B cell (primary cell): Measurements from ENCODE around the gene ZNF302. TPM values are rescaled to one million over a fixed set of nuclear protein-coding genes. Genes with fewer than 3 reads are reported as not detected.
A peak's percentile ranks its signal among the peaks of the same experiment; 100 is the strongest.

Experiments
- ATAC-seq: fragments of 200-7000 bp; cut with Tn5 transposase; one replicate; pipeline ENCODE4 v1.10.0; 2021; ENCODE audit warnings: low read depth, mild to moderate bottlenecking, moderate number of reproducible peaks, moderate library complexity
- CTCF ChIA-PET: fragments of 350-600 bp; sonication (Branson Sonifier 250); formaldehyde crosslinking; loops from one replicate; lab custom pipeline; 2021; ENCODE audit warnings: antibody characterized with exemption, inconsistent platforms; lab: Charles Lee
- POLR2A ChIA-PET: fragments of 350-600 bp; sonication (Branson Sonifier 250); formaldehyde crosslinking; loops from one replicate; lab custom pipeline; 2021; ENCODE audit warnings: antibody characterized with exemption; lab: Charles Lee
- DNase-seq: peaks from one replicate; pipeline ENCODE4 v3.0.0; 2013
- H2AFZ ChIP-seq: 2 replicates; pipeline ENCODE4 v1.6.1; 2012; ENCODE audit warnings: mild to moderate bottlenecking, low read depth, low read length; ENCODE audit not compliant: insufficient read depth, poor library complexity, severe bottlenecking
- H3K27ac ChIP-seq, 2 donors: 1 replicate in 1 of 2; 2 replicates in 1 of 2; pipeline ENCODE4 v1.5.1; 2012 to 2013; ENCODE audit warnings: low read length in 2 of 2, mild to moderate bottlenecking in 2 of 2, moderate library complexity in 1 of 2
- H3K27me3 ChIP-seq, 4 experiments: fragments of 200-600 bp in 1 of 4; sonication (generic) in 1 of 4; replicated peaks in 1 of 4; 1 replicate in 2 of 4; 2 replicates in 2 of 4; pipeline versions ENCODE4 v1.6.1 to v1.7.0; 2013 to 2016; ENCODE audit warnings: low read length in 3 of 4, mild to moderate bottlenecking in 2 of 4, mixed read lengths in 1 of 4, moderate library complexity in 1 of 4; ENCODE audit not compliant: insufficient read depth in 4 of 4, control insufficient read depth in 3 of 4; ENCODE audit errors: control extremely low read depth in 1 of 4
- H3K36me3 ChIP-seq, 2 experiments: replicated peaks in 1 of 2; 1 replicate in 1 of 2; 2 replicates in 1 of 2; pipeline versions ENCODE4 v1.6.1 to v1.7.1; 2013; ENCODE audit warnings: low read length in 1 of 2; ENCODE audit not compliant: insufficient read depth in 2 of 2, control insufficient read depth in 1 of 2; ENCODE audit errors: control extremely low read depth in 1 of 2, extremely low read depth in 1 of 2
- H3K4me1 ChIP-seq, 2 donors: fragments of 200-600 bp in 1 of 2; sonication (generic) in 1 of 2; 1 replicate in 1 of 2; 2 replicates in 1 of 2; pipeline versions ENCODE4 v1.5.1 to v1.6.1; 2013 to 2017; ENCODE audit warnings: low read length in 2 of 2; ENCODE audit not compliant: control insufficient read depth in 2 of 2, insufficient read depth in 2 of 2
- H3K4me2 ChIP-seq: replicated peaks from 2 replicates; pipeline ENCODE3; 2012; ENCODE audit warnings: mild to moderate bottlenecking, low read depth, low read length; ENCODE audit not compliant: poor library complexity, severe bottlenecking
- H3K4me3 ChIP-seq, 5 experiments: fragments of 200-600 bp in 1 of 5; sonication (generic) in 1 of 5; 1 replicate in 3 of 5; 2 replicates in 2 of 5; pipeline versions ENCODE4 v1.5.1 to v1.7.0; 2011 to 2016; ENCODE audit warnings: low read length in 4 of 5, mild to moderate bottlenecking in 4 of 5, low read depth in 2 of 5, control low read depth in 1 of 5, moderate library complexity in 1 of 5; ENCODE audit not compliant: insufficient read depth in 1 of 5; ENCODE audit errors: control extremely low read depth in 1 of 5, extremely low read depth in 1 of 5
- H3K79me2 ChIP-seq: fragments of 200-600 bp; sonication (generic); one replicate; pipeline ENCODE4 v1.6.0; 2016; ENCODE audit warnings: low read length; ENCODE audit not compliant: control insufficient read depth, insufficient read depth
- H3K9ac ChIP-seq: fragments of 200-600 bp; sonication (generic); 2 replicates; pipeline ENCODE4 v1.6.1; 2017; ENCODE audit warnings: mild to moderate bottlenecking, low read length, moderate library complexity
- H3K9me3 ChIP-seq, 3 donors: one replicate each; pipeline versions ENCODE4 v1.6.1 to v1.7.1; 2013; ENCODE audit warnings: low read length in 2 of 3; ENCODE audit not compliant: control insufficient read depth in 2 of 3, insufficient read depth in 1 of 3; ENCODE audit errors: control extremely low read depth in 1 of 3
- H4K20me1 ChIP-seq: 2 replicates; pipeline ENCODE4 v1.6.0; 2012; ENCODE audit warnings: mild to moderate bottlenecking, low read length; ENCODE audit not compliant: insufficient read depth, control insufficient read depth, poor library complexity, severe bottlenecking
- H3K27ac Mint-ChIP-seq: one replicate; pipeline ENCODE4 v1.8.0; 2021; ENCODE audit warnings: mixed read lengths
- H3K27me3 Mint-ChIP-seq: one replicate; pipeline ENCODE4 v1.8.0; 2021; ENCODE audit warnings: mixed read lengths
- H3K4me1 Mint-ChIP-seq: one replicate; pipeline ENCODE4 v1.8.0; 2021; ENCODE audit warnings: mixed read lengths
- H3K4me3 Mint-ChIP-seq: one replicate; pipeline ENCODE4 v1.8.0; 2021; ENCODE audit warnings: mixed read lengths
- H3K9me3 Mint-ChIP-seq: one replicate; pipeline ENCODE4 v1.8.0; 2022; ENCODE audit warnings: mixed read lengths; ENCODE audit not compliant: insufficient read depth
- CTCF ChIP-seq: fragments of 200-600 bp; IDR thresholded peaks from one replicate; pipeline ENCODE4 v1.8.0; 2022; ENCODE audit warnings: antibody characterized with exemption, mild to moderate bottlenecking
- EZH2 ChIP-seq: IDR thresholded peaks from 2 replicates; pipeline ENCODE4 v1.6.1; 2012; ENCODE audit warnings: borderline replicate concordance, low read depth, mild to moderate bottlenecking, moderate library complexity, low read length; ENCODE audit not compliant: insufficient read depth, poor library complexity, severe bottlenecking
- WGBS: methylation state at CpG from one replicate; pipeline ENCODE4 v1.1.5; 2013; ENCODE audit warnings: missing lambda C conversion rate; ENCODE audit not compliant: insufficient coverage; 5-methylcytosine and 5-hydroxymethylcytosine counted together
- intact Hi-C: fragments of 100-400 bp; cut with micrococcal nuclease; formaldehyde crosslinking; loops from one replicate; pipeline ENCODE4 v1.10.0; 2022
- polyA plus RNA-seq: library from polyadenylated mRNA; depleted of rRNA; stranded (reverse); fragments of >200 nt; gene quantifications from 2 replicates; pipeline ENCODE4 v1.2.3, GENCODE V29; 2012
- total RNA-seq, 2 donors: library from RNA; stranded (reverse); fragments of 120-200 nt in 1 of 2; gene quantifications; 1 replicate in 1 of 2; 2 replicates in 1 of 2; pipeline versions ENCODE4 v1.2.3 to v1.2.4, GENCODE V29; 2013 to 2022

The ZNF302 gene
- total and polyA plus RNA-seq, 2 donors (not counting 1 experiment from before 2014, with no cell fraction given): 20.4 to 48.4 TPM

GRCh38 chr19:34673590-34673989 is 3.9 kb upstream of the ZNF302 start:
- H3K9me3 ChIP-seq: peaks cover 0 to 9% (median 1%) of the 10 kb centered on the region in 3 donors
- no peaks in the 10 kb centered on the region for H3K36me3 ChIP-seq
- intact Hi-C loops: no loop called here
- no peak overlapping the region for H3K4me3 Mint-ChIP-seq
- H2AFZ ChIP-seq: no peak overlapping the region
- 58% methylated on average over 2 of the region's 3 CpGs for WGBS
- H3K9me3 Mint-ChIP-seq: peaks cover 2% of the 10 kb centered on the region
- peaks cover 14% of the 10 kb centered on the region for H3K27me3 Mint-ChIP-seq
- no peaks in the 10 kb centered on the region for H4K20me1 ChIP-seq
- no peak overlapping the region for H3K27ac ChIP-seq
- POLR2A ChIA-PET: no interaction called here
- H3K27ac Mint-ChIP-seq: no peak overlapping the region
- H3K27me3 ChIP-seq: peaks cover 0 to 16% (median 0%) of the 10 kb centered on the region in 4 experiments
- no peak overlapping the region for H3K9ac ChIP-seq
- no peak overlapping the region for H3K4me3 ChIP-seq
- CTCF ChIA-PET: no interaction called here
- H3K4me2 ChIP-seq: no peak overlapping the region
- H3K4me1 ChIP-seq: peaks cover 10 to 14% of the 10 kb centered on the region in 2 donors
- DNase-seq (no peak), ATAC-seq (no peak)
- H3K79me2 ChIP-seq: peaks cover 6% of the 10 kb centered on the region
- H3K4me1 Mint-ChIP-seq: peaks cover 13% of the 10 kb centered on the region
- no peak for TF ChIP-seq CTCF
- TF ChIP-seq EZH2: no peak

- no peak overlapping the region for H3K4me3 Mint-ChIP-seq
- POLR2A ChIA-PET: no interaction called here
- CTCF ChIA-PET: interaction anchor here (1.6 kb wide), 1 partner anchor 37 kb away, joined by 7 read pairs; no protein-coding TSS in a partner anchor
Observed at GRCh38 chr19:34675250-34675649, 2.2 kb upstream of the ZNF302 start.

More at GRCh38 chr19:34675250-34675649, 2.2 kb upstream of the ZNF302 start:
- H3K9ac ChIP-seq: no peak overlapping the region
- Mint-ChIP-seq H3K9me3 (peaks cover 7% of the 10 kb centered on the region), H3K27me3 (peaks cover 14% of the 10 kb centered on the region), H3K4me1 (peaks cover 25% of the 10 kb centered on the region), H3K27ac (peak overlapping the region; percentile 15)
- intact Hi-C loops: no loop called here
- no peak overlapping the region for H3K4me3 ChIP-seq
- peaks cover 0 to 9% (median 1%) of the 10 kb centered on the region in 3 donors for H3K9me3 ChIP-seq
- H3K36me3 ChIP-seq: peaks cover 7 to 10% of the 10 kb centered on the region in 2 experiments
- TF ChIP-seq EZH2 (no peak), CTCF (no peak)
- ATAC-seq (no peak), DNase-seq (no peak)
- no peak overlapping the region for H3K4me2 ChIP-seq
- no peak overlapping the region for H2AFZ ChIP-seq
- peaks cover 13 to 17% of the 10 kb centered on the region in 2 donors for H3K4me1 ChIP-seq
- H3K27me3 ChIP-seq: peaks cover 0 to 16% (median 0%) of the 10 kb centered on the region in 4 experiments
- no peaks in the 10 kb centered on the region for H4K20me1 ChIP-seq
- 95% methylated on average over 3 of the region's 3 CpGs for WGBS
- H3K27ac ChIP-seq: no peak overlapping the region
- H3K79me2 ChIP-seq: peaks cover 7% of the 10 kb centered on the region
